Mammary epithelial cell (primary cell): ENCODE results near the gene PLP1.
A peak's percentile ranks its signal among the peaks of the same experiment; 100 is the strongest.

ENCODE experiments used
- CTCF ChIP-seq, 2 donors: IDR thresholded peaks in 1 of 2; conservative IDR thresholded peaks in 1 of 2; 2 replicates each; pipeline ENCODE4 v1.5.1; 2011 to 2012; ENCODE audit warnings: inconsistent platforms in 2 of 2, low read length in 2 of 2, mild to moderate bottlenecking in 2 of 2, control low read depth in 1 of 2, low read depth in 1 of 2; ENCODE audit not compliant: insufficient read depth in 1 of 2; ENCODE audit errors: extremely low read depth in 1 of 2
- EZH2 ChIP-seq: IDR thresholded peaks from 2 replicates; pipeline ENCODE4 v1.6.1; 2012; ENCODE audit warnings: low read length, inconsistent platforms, borderline replicate concordance

- peak; percentile 55 to 64 for TF ChIP-seq CTCF (conservative IDR thresholded peaks at IDR 0.05 in 1 of 2, IDR thresholded peaks at IDR 0.05 in 1 of 2; ENCODE audit: extremely low read depth in 1 of 2, insufficient read depth in 1 of 2, low read depth in 1 of 2, low read length in 2 of 2)
- TF ChIP-seq EZH2 = no peak
Measured at GRCh38 chrX:103817502-103817901, 40.9 kb downstream of the PLP1 start.
